NCI-H2196 (cell line): ENCODE data around the gene MS4A8.

Experiments
- DNase-seq: peaks from one replicate; lab custom pipeline; 2025; ENCODE audit not compliant: unreplicated experiment; lab: John Stamatoyannopoulos, UW

MS4A8 gene

DNA sequence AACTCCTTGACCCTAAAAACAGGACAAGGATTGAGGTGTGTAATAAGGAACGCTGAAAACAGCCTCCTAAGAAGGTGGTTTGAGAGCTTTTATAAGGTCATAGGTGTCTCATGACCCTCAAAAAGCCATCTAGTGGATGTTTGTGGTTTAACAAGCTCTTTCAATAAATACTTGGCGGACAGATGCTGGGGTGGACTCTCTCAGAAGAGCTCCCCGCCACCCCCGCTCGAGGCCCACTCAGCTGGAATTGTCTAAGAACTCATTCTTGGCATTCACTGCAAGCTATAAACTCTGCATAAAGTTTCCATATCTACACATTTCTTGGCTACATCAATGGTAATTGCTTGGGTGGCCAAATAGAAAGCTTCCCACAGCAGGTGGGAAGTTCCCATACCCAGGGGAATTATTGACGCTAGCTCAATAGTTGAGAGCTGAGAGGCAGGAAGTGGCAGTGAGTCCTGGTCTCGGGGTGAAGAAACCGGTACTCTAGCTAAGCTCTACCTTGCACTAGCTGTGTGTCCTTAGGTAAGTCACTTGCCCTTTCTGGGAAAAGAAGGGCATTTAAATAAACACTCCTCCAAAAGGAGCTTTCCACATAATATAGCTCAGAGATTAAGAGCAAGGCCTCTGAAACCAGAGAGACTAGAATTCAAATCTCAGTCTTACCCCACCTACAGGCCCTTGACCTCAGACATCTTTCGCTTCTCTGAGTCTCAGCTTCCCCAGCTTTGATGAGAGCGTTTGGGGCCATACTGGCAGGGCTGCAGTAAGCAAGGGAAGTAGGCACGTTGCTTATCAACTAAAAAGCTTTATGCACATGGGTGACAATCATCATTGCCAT is 63.7 kb downstream of the MS4A8 start:
- DNase-seq: peak; percentile 31

DNA sequence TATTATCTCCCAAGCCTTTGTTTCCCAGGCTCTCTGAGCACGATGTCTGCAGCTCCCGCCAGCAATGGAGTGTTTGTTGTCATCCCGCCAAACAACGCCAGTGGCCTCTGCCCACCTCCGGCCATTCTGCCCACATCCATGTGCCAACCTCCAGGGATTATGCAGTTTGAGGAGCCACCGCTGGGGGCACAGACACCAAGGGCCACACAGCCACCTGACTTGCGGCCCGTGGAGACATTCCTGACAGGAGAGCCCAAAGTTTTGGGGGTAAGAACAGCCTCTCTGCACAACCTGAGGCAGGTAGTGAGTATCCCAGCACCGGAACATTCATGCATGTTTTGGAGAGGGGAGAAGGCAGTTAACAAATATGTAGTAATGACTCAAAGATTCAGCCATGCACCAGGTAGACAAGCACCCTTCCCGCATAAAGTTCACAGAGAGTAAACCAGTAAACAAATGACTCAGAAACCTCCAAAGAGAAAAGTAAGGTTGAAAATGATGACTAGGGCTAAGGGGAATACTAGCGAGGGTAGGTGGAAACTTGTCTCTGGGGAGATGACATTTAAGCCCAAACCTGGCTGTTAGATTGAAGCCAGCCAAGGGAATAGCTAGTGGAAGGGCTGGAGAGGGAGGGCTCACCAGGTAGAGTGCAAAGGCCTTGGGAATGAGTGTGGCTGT is 64.4 kb downstream of the MS4A8 start:
- DNase-seq: no peak

DNA sequence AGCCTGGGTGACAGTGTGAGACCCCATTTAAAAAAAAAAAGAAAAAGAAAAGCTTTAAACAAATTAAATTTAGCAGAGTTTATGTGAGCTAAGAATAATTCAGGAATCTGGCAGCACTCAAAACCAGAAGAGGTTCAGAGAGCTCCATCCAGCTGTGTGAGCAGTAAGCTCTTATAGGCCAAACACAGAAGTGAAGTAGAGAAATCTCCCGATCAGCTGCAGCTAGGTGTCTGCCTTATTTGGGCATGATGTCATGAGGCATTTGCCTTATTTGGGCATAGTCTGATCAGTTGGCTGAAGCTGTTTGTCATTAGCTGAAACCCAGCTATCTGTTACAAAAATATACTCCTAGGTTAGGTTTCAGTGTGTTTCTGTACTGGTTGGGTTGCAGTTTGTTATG is 65.5 kb downstream of the MS4A8 start:
- peak; percentile 24 for DNase-seq

DNA sequence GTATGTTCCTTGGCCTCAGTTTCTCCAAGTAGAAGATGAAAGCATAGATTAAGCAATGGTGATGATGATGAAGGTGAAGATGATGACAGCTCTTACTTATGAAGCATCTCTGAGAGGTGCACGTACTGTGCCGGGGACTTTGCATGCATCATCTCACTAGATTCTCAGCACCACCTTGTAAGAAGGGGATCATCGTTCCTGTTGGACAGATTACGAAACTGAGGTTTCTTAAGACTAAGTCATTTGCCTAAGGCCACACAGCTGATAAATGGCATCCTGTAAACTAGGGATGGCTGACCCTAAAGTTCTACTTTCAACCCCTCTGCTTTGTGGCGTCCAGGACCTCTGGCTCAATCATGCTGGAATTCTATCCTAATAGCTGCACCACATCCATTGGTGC is 65.9 kb downstream of the MS4A8 start:
- DNase-seq: no peak
